Cardiac fibroblast (primary cell): ENCODE measurements around the gene ZNF212.

Experiments used
- DNase-seq, 2 donors: peaks; one replicate each; pipeline versions ENCODE4 v3.0.0 to v3.0.0-alpha.2; 2010; ENCODE audit warnings: low read depth in 2 of 2
- H3K4me3 ChIP-seq, 2 donors: replicated peaks in 1 of 2; 1 replicate in 1 of 2; 2 replicates in 1 of 2; pipeline ENCODE4 v1.5.1; 2011; ENCODE audit warnings: low read depth in 2 of 2, low read length in 2 of 2, mild to moderate bottlenecking in 2 of 2, moderate library complexity in 1 of 2
- TF ChIP-seq, protein P1 (sequence below): IDR thresholded peaks from one replicate; pipeline ENCODE4 v1.5.1; 2011; ENCODE audit warnings: low read depth, mild to moderate bottlenecking, low read length, inconsistent platforms

Gene ZNF212

GRCh38 chr7:149280151-149280550 lies 40.7 kb downstream of the ZNF212 start:
- TF ChIP-seq, protein P1, sequence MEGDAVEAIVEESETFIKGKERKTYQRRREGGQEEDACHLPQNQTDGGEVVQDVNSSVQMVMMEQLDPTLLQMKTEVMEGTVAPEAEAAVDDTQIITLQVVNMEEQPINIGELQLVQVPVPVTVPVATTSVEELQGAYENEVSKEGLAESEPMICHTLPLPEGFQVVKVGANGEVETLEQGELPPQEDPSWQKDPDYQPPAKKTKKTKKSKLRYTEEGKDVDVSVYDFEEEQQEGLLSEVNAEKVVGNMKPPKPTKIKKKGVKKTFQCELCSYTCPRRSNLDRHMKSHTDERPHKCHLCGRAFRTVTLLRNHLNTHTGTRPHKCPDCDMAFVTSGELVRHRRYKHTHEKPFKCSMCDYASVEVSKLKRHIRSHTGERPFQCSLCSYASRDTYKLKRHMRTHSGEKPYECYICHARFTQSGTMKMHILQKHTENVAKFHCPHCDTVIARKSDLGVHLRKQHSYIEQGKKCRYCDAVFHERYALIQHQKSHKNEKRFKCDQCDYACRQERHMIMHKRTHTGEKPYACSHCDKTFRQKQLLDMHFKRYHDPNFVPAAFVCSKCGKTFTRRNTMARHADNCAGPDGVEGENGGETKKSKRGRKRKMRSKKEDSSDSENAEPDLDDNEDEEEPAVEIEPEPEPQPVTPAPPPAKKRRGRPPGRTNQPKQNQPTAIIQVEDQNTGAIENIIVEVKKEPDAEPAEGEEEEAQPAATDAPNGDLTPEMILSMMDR: no peak
- no peak for DNase-seq
- H3K4me3 ChIP-seq: no peak overlapping the region

DNA sequence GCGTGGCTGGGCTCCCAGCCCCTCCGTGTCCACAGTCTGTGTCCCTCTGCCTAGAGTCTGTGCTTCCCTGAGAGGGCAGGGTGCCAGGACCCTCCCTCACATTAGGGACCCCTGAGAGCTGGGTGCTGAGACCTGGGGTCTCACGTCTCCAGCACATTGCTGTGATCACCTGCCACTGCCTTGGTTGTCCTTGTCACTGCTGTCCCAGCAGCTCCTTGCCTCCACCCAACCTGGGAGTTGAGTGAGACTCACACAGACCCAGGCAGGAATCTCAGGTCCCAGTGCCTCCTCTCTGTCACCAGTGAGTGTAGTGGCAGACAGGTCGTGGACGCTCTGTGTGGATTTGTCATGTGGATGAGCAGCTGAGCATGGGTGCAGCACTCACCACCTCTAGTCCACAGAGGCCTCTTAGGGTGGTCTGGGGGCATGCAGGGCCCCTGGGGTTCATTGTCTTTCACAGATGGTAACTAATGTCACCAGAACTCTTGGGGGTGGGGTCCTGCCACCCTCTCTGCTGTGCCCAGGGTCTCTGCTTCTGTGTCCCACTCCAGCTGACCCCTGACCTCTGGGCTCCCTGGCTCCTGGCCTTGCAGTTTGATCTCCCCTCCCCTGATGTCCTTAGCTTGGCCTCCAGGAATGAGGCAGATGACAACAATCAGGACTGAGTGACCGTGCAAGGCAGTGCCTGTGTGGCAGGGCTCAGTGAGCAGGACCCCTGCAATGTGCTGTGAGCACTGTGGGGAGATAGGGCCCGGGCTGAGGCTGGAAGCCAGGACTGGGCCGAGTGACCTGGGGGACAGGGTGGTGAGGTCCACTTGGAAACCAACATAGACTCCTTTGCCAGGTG lies 41.4 kb downstream of the ZNF212 start:
- no peak overlapping the region for H3K4me3 ChIP-seq
- TF ChIP-seq, protein P1: no peak
- no peak for DNase-seq

GRCh38 chr7:149281508-149282330 lies 42.3 kb downstream of the ZNF212 start:
- DNase-seq: no peak
- H3K4me3 ChIP-seq: no peak overlapping the region
- TF ChIP-seq, protein P1: no peak

GRCh38 chr7:149282331-149282655 lies 42.8 kb downstream of the ZNF212 start:
- DNase-seq: no peak
- TF ChIP-seq, protein P1: no peak
- no peak overlapping the region for H3K4me3 ChIP-seq

DNA sequence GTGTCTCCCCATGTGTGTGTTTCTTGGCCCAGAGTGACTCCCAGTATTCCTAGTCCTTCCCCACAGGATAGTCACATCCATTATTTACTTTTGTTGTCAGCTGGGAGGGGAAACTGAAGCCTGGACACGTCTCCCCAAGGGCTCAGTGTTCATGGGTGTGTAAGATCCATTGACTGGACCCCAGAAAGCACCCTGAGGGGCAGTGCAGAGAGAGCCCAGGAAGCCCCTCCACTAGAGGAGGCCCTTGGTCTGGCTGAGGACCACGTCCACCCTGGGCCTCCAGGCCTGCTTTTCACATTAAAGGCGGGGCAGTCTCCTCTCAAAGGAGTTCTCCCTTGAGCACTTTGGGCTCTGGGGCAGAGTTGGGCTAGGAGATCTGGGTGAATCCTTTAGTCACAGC lies 43.9 kb downstream of the ZNF212 start:
- no peak for DNase-seq
- no peak overlapping the region for H3K4me3 ChIP-seq
- TF ChIP-seq, protein P1: no peak

DNA sequence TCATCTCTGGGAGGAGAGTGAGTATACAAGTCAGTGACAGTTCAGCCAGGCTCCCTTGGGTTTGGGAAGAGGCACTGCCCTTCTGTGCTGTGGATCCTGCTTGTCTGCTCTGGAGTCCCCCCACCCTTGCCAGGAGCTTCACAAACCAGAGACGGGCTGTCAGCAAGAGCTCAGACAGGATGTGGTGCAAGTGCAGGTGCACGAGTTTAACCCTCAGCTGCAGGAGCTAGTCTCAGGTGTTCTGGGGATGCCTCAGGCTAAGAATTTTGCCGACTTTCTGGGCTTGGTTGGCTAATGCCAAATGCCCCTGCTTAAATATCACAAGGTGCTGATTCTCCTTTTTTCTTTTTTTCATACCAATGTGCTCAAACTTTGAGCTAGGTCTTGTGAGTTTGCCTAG lies 44.9 kb downstream of the ZNF212 start:
- TF ChIP-seq, protein P1: no peak
- no peak overlapping the region for H3K4me3 ChIP-seq
- DNase-seq: no peak
